Measurements from ENCODE around the gene ZDHHC20. TPM values are rescaled to one million over a fixed set of nuclear protein-coding genes. Genes with fewer than 3 reads are reported as not detected.

ZDHHC20 gene
- total and polyA plus RNA-seq, 9 donors = 16.3 to 54.2 (median 32.1) TPM

DNA sequence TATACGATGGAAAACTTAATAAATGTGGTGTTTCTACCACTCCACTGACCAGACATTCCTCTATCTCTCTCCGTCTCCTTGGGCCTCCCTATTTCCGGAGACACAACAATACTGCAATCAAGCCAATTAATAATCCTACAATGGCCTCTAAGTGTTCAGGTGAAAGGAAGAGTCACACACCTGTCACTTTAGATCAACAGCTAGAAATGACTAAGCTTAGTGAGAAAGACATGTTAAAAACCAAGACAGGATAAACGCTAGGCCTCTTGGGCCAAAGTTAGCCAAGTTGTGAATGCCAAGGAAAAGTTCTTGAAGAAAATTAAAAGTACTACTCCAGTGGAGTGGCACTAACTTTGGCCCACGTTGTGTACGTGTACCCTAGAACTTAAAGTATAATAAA, 22.5 kb downstream of the ZDHHC20 start:
- H3K27ac ChIP-seq = no peak overlapping the region
- WGBS, 3 donors = 94 to 98% (median 95%) methylated on average over 6 of the region's 6 CpGs

DNA sequence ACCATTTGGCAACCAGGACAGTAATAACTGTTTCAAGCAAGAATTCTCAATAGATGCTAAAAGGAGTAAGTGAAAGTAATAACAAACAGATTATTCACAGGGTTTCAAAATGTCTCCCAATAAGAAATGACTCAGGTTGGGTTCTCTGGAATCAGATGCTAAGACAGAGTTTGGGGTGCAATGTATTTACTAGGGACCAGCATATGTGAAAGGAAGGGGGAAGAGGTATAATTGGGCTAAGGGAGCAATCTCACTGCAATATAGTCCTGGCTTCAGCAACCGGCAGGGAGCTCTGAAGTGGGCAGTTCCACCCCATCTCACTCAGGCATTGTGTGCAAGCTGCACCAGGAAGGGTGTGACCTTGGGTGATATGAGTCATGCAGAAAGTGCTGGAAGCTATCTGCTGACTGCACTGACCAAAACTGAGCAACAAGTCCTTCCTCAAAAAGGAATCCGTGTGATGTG, 23.4 kb downstream of the ZDHHC20 start:
- H3K4me1 ChIP-seq (ENCODE audit: insufficient read depth) = peaks cover 2% of the 10 kb centered on the region
- H3K4me3 ChIP-seq = no peak overlapping the region
- no peaks in the 10 kb centered on the region for H3K36me3 ChIP-seq
- DNase-seq = peak in 2 of 5 donors; percentile 14 to 42
- TF ChIP-seq, protein P1, sequence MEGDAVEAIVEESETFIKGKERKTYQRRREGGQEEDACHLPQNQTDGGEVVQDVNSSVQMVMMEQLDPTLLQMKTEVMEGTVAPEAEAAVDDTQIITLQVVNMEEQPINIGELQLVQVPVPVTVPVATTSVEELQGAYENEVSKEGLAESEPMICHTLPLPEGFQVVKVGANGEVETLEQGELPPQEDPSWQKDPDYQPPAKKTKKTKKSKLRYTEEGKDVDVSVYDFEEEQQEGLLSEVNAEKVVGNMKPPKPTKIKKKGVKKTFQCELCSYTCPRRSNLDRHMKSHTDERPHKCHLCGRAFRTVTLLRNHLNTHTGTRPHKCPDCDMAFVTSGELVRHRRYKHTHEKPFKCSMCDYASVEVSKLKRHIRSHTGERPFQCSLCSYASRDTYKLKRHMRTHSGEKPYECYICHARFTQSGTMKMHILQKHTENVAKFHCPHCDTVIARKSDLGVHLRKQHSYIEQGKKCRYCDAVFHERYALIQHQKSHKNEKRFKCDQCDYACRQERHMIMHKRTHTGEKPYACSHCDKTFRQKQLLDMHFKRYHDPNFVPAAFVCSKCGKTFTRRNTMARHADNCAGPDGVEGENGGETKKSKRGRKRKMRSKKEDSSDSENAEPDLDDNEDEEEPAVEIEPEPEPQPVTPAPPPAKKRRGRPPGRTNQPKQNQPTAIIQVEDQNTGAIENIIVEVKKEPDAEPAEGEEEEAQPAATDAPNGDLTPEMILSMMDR (IDR thresholded peaks at IDR 0.05) = no peak
- TF ChIP-seq POLR2A (IDR thresholded peaks at IDR 0.05) (no peak), EP300 (IDR thresholded peaks at IDR 0.05) (no peak)
- no peak overlapping the region for H3K27ac ChIP-seq
- H3K9me3 ChIP-seq = no peaks in the 10 kb centered on the region
- no peaks in the 10 kb centered on the region for H3K27me3 ChIP-seq
- intact Hi-C loops (cut with DNase I) = no loop called here
- WGBS, 3 donors = 43 to 54% (median 49%) methylated on average over 2 of the region's 2 CpGs

More for the DNA sequence above, 22.5 kb downstream of the ZDHHC20 start:
- Histone ChIP-seq H3K9me3 (no peaks in the 10 kb centered on the region), H3K4me3 (no peak overlapping the region), H3K27me3 (no peaks in the 10 kb centered on the region), H3K36me3 (no peaks in the 10 kb centered on the region), H3K4me1 (ENCODE audit: insufficient read depth) (peaks cover 2% of the 10 kb centered on the region)
- DNase-seq = no peak
- TF ChIP-seq, protein P1 (IDR thresholded peaks at IDR 0.05) = no peak
- no peak for TF ChIP-seq POLR2A (IDR thresholded peaks at IDR 0.05)
- TF ChIP-seq EP300 (IDR thresholded peaks at IDR 0.05) = no peak
- intact Hi-C loops (cut with DNase I) = no loop called here

DNA sequence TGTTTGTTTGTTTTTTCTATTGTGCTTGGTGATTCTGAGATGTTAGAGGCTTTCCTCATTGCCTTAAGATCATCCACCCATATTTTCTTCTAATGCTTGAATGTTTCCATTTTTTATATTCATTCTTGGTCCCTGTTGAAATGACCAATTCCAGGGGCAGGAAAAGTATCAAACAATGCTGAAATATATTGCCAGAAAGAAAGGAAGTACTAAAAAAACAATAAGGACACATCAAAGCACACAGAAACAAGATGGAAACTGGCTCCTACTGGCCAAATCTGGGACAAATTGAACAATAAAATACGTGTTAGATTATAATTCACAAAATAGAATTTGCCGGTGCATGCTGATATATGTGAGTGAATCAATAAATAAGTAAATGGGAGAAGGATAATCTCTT, 23.9 kb downstream of the ZDHHC20 start:
- no peaks in the 10 kb centered on the region for H3K27me3 ChIP-seq
- 88 to 96% (median 95%) methylated on average over 2 of the region's 2 CpGs for WGBS, 3 donors
- intact Hi-C loops (cut with DNase I) = no loop called here
- H3K9me3 ChIP-seq = no peaks in the 10 kb centered on the region
- H3K4me3 ChIP-seq = no peak overlapping the region
- TF ChIP-seq EP300 (IDR thresholded peaks at IDR 0.05) (no peak), POLR2A (IDR thresholded peaks at IDR 0.05) (no peak)
- TF ChIP-seq, protein P1 (IDR thresholded peaks at IDR 0.05) = no peak
- H3K36me3 ChIP-seq = no peaks in the 10 kb centered on the region
- H3K4me1 ChIP-seq (ENCODE audit: insufficient read depth) = peaks cover 2% of the 10 kb centered on the region
- no peak for DNase-seq
- no peak overlapping the region for H3K27ac ChIP-seq

DNA sequence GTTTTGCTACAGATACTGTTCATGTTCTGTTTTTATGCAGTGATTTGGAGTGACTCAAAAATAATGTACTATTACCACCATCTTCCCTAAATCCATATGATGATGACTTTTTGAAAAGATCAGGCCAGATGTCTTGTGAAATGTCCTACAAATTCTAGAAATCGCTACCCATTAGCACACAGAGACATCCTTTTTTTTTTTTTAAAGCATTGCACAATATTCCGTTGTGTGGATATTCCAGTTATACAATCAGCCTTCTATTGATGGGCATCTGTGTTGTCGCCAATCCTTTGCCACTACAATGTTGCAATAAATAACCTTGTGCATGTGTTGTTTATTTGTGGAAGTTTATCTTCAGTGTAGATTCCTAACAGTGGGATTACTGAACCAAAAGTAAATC, 24.5 kb downstream of the ZDHHC20 start:
- no peak for DNase-seq
- H3K4me3 ChIP-seq = no peak overlapping the region
- no peaks in the 10 kb centered on the region for H3K27me3 ChIP-seq
- no peak overlapping the region for H3K27ac ChIP-seq
- 96 to 98% (median 98%) methylated on average over 3 of the region's 3 CpGs for WGBS, 3 donors
- TF ChIP-seq EP300 (IDR thresholded peaks at IDR 0.05) (no peak), POLR2A (IDR thresholded peaks at IDR 0.05) (no peak)
- TF ChIP-seq, protein P1 (IDR thresholded peaks at IDR 0.05) = no peak
- intact Hi-C loops (cut with DNase I) = no loop called here
- H3K36me3 ChIP-seq = no peaks in the 10 kb centered on the region
- H3K9me3 ChIP-seq = no peaks in the 10 kb centered on the region
- peaks cover 2% of the 10 kb centered on the region for H3K4me1 ChIP-seq (ENCODE audit: insufficient read depth)

All from ovary (tissue), 9 donors.